Endothelial cell of umbilical vein (primary cell): Measurements from ENCODE around the gene LAMB3.

Experiments used
- EZH2 ChIP-seq: IDR thresholded peaks from 2 replicates; pipeline ENCODE4 v1.6.1; 2012; ENCODE audit warnings: borderline replicate concordance, low read depth, mild to moderate bottlenecking, moderate library complexity, low read length, inconsistent platforms; ENCODE audit not compliant: severe bottlenecking
- GATA2 ChIP-seq: IDR thresholded peaks from 2 replicates; pipeline ENCODE4 v1.7.0; 2011; ENCODE audit warnings: low read depth, mild to moderate bottlenecking, moderate library complexity, mixed read lengths, low read length; ENCODE audit not compliant: insufficient read length, insufficient read depth
- JUN ChIP-seq: IDR thresholded peaks from 2 replicates; pipeline ENCODE4 v1.6.1; 2011; ENCODE audit warnings: borderline replicate concordance, low read depth; ENCODE audit not compliant: insufficient read length, insufficient read depth
- POLR2A ChIP-seq: IDR thresholded peaks from 2 replicates; pipeline ENCODE4 v1.6.1; 2012; ENCODE audit warnings: low read depth, mild to moderate bottlenecking, control low read depth, low read length
- POLR2AphosphoS5 ChIP-seq: IDR thresholded peaks from 2 replicates; pipeline ENCODE4 v1.6.1; 2012; ENCODE audit warnings: low read depth, mild to moderate bottlenecking, control low read depth, low read length, moderate library complexity; ENCODE audit not compliant: insufficient read depth
- TF ChIP-seq, protein P1 (sequence below), 2 donors: IDR thresholded peaks; 1 replicate in 1 of 2; 2 replicates in 1 of 2; pipeline ENCODE4 v1.5.1; 2011; ENCODE audit warnings: low read length in 2 of 2, mild to moderate bottlenecking in 2 of 2, moderate library complexity in 2 of 2, control low read depth in 1 of 2, inconsistent platforms in 1 of 2, low read depth in 1 of 2; ENCODE audit not compliant: insufficient read depth in 1 of 2; ENCODE audit errors: extremely low read depth in 1 of 2

DNA sequence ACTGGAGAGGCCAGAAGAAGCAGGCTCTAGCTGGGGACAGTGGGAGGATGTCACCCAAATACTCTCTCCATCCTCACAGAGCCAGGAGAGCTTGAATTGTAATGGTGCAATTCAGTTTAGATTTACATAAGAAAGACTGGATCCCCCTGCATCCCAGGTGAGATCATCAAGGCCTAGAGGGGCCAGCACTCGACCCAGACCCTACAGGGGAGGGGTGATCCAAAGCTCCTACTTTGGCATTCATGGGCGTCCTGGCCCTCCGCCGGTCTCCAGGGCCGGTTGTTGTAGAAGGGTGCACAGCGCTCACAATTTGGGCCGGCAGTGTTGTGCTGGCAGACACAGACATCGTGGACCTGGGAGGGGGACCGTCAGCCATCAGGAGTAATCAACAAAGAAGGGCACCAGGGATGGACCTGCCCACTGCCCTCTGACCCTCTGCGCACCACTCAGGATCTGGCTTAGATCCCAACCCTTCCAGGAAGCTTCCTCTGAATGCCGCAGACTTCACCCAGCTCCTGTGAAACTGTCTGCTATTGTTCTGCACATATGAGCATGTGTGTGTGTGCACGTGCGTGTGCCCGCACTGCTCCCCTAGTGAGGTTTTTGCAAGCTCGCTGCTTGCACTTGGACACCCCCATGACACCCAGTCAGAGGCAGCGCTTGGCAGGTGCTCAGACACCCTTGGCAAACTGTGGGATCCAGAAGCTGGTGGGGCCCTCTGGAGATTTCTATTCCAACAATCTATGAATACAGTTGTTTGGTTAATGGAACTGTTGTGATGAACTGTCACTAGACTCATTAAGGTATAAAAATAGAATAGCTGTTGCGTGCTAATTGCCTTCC lies 21.6 kb downstream of the LAMB3 start:
- TF ChIP-seq, protein P1, sequence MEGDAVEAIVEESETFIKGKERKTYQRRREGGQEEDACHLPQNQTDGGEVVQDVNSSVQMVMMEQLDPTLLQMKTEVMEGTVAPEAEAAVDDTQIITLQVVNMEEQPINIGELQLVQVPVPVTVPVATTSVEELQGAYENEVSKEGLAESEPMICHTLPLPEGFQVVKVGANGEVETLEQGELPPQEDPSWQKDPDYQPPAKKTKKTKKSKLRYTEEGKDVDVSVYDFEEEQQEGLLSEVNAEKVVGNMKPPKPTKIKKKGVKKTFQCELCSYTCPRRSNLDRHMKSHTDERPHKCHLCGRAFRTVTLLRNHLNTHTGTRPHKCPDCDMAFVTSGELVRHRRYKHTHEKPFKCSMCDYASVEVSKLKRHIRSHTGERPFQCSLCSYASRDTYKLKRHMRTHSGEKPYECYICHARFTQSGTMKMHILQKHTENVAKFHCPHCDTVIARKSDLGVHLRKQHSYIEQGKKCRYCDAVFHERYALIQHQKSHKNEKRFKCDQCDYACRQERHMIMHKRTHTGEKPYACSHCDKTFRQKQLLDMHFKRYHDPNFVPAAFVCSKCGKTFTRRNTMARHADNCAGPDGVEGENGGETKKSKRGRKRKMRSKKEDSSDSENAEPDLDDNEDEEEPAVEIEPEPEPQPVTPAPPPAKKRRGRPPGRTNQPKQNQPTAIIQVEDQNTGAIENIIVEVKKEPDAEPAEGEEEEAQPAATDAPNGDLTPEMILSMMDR (IDR thresholded peaks at IDR 0.05; ENCODE audit: extremely low read depth in 1 of 2, insufficient read depth in 1 of 2, low read depth in 1 of 2, low read length in 2 of 2), result no peak
- TF ChIP-seq GATA2, result no peak
- no peak for TF ChIP-seq EZH2
- TF ChIP-seq JUN, result no peak
- TF ChIP-seq POLR2AphosphoS5, result no peak
- no peak for TF ChIP-seq POLR2A
